Keratinocyte (primary cell): Measurements from ENCODE around the gene VPS52. TPM values are rescaled to one million over a fixed set of nuclear protein-coding genes. Genes with fewer than 3 reads are reported as not detected.

ENCODE experiments used
- DNase-seq: peaks from one replicate; pipeline ENCODE4 v3.0.0-alpha.2; 2011; ENCODE audit warnings: low read depth, missing footprints, low spot score
- FAIRE-seq: peaks from 2 replicates; lab custom pipeline; 2011; peaks lifted over from hg19 to GRCh38; lab: Jason Lieb, UNC
- H2AFZ ChIP-seq: 2 replicates; pipeline ENCODE4 v1.6.0; 2012; ENCODE audit warnings: low read length, control low read depth, inconsistent platforms; ENCODE audit not compliant: control insufficient read depth
- H3K27ac ChIP-seq: 2 replicates; pipeline ENCODE4 v1.5.1; 2011; ENCODE audit warnings: low read length; ENCODE audit not compliant: control insufficient read depth, insufficient read depth
- H3K27me3 ChIP-seq: 3 replicates; pipeline ENCODE4 v1.6.0; 2011; ENCODE audit warnings: low read length; ENCODE audit not compliant: control insufficient read depth, insufficient read depth; ENCODE audit errors: extremely low read depth
- H3K36me3 ChIP-seq, 2 experiments: 2 replicates in 1 of 2; 3 replicates in 1 of 2; pipeline ENCODE4 v1.5.1; 2011; ENCODE audit warnings: low read length in 2 of 2, mild to moderate bottlenecking in 1 of 2; ENCODE audit not compliant: control insufficient read depth in 2 of 2, insufficient read depth in 2 of 2; ENCODE audit errors: extremely low read depth in 1 of 2
- H3K4me1 ChIP-seq: 3 replicates; pipeline ENCODE4 v1.5.1; 2011; ENCODE audit warnings: low read length; ENCODE audit not compliant: control insufficient read depth, insufficient read depth; ENCODE audit errors: extremely low read depth
- H3K4me2 ChIP-seq: 3 replicates; pipeline ENCODE4 v1.6.0; 2011; ENCODE audit warnings: low read depth, low read length; ENCODE audit not compliant: control insufficient read depth, insufficient read depth; ENCODE audit errors: extremely low read depth
- H3K4me3 ChIP-seq, 3 experiments: fragments of 200-600 bp in 1 of 3; sonication (generic) in 1 of 3; 2 replicates in 2 of 3; 3 replicates in 1 of 3; pipeline ENCODE4 v1.5.1; 2011 to 2016; ENCODE audit warnings: low read length in 3 of 3, mild to moderate bottlenecking in 3 of 3, control low read depth in 2 of 3, inconsistent platforms in 1 of 3, low read depth in 1 of 3, mixed read lengths in 1 of 3, mixed run types in 1 of 3, moderate library complexity in 1 of 3; ENCODE audit not compliant: control insufficient read depth in 2 of 3, insufficient read depth in 2 of 3; ENCODE audit errors: extremely low read depth in 1 of 3
- H3K79me2 ChIP-seq: 2 replicates; pipeline ENCODE4 v1.6.0; 2012; ENCODE audit warnings: low read length; ENCODE audit not compliant: control insufficient read depth, insufficient read depth
- H3K9ac ChIP-seq: 3 replicates; pipeline ENCODE4 v1.6.0; 2011; ENCODE audit warnings: low read length; ENCODE audit not compliant: control insufficient read depth, insufficient read depth; ENCODE audit errors: extremely low read depth
- H3K9me1 ChIP-seq: 3 replicates; pipeline ENCODE4 v1.6.0; 2011; ENCODE audit warnings: low read length; ENCODE audit not compliant: control insufficient read depth, insufficient read depth; ENCODE audit errors: extremely low read depth
- H3K9me3 ChIP-seq: 2 replicates; pipeline ENCODE4 v1.5.1; 2012; ENCODE audit warnings: low read depth, low read length; ENCODE audit not compliant: control insufficient read depth
- H4K20me1 ChIP-seq: 3 replicates; pipeline ENCODE4 v1.6.0; 2011; ENCODE audit warnings: low read length; ENCODE audit not compliant: control insufficient read depth, insufficient read depth; ENCODE audit errors: extremely low read depth
- EZH2 ChIP-seq: IDR thresholded peaks from one replicate; pipeline ENCODE4 v1.6.1; 2012; ENCODE audit warnings: inconsistent platforms, mild to moderate bottlenecking, low read length, moderate library complexity
- dilution Hi-C: fragments of 300-500 bp; cut with MboI; formaldehyde crosslinking; loops from one replicate; pipeline ENCODE4 v1.7.0; 2020; ENCODE audit warnings: low sequenced_read_pairs; ENCODE audit not compliant: extremely low pct_ligation_motif_present
- polyA plus RNA-seq, 5 experiments: library from polyadenylated mRNA; depleted of rRNA in 3 of 5; stranded (reverse) in 3 of 5; stranded (forward) in 1 of 5; unstranded in 1 of 5; fragments of >200 nt; gene quantifications; 1 replicate in 1 of 5; 2 replicates in 3 of 5; 3 replicates in 1 of 5; pipeline versions ENCODE4 v1.2.1 to v1.2.3, GENCODE V29; 2011 to 2012; ENCODE audit warnings: missing spikeins in 2 of 5, low read depth in 1 of 5, low replicate concordance in 1 of 5
- TF ChIP-seq, protein P1 (sequence below), 3 experiments: IDR thresholded peaks in 1 of 3; conservative IDR thresholded peaks in 1 of 3; optimal IDR thresholded peaks in 1 of 3; 2 replicates in 2 of 3; 3 replicates in 1 of 3; pipeline versions ENCODE3 to v1.5.1; 2011; ENCODE audit warnings: low read length in 3 of 3, mild to moderate bottlenecking in 3 of 3, moderate library complexity in 2 of 3, control low read depth in 1 of 3, inconsistent platforms in 1 of 3; ENCODE audit not compliant: insufficient read depth in 2 of 3; ENCODE audit errors: extremely low read depth in 1 of 3

The VPS52 gene
- polyA plus RNA-seq, 1 donor (not counting 4 experiments of a cell fraction or from before 2014, with no cell fraction given): 36.2 TPM

DNA sequence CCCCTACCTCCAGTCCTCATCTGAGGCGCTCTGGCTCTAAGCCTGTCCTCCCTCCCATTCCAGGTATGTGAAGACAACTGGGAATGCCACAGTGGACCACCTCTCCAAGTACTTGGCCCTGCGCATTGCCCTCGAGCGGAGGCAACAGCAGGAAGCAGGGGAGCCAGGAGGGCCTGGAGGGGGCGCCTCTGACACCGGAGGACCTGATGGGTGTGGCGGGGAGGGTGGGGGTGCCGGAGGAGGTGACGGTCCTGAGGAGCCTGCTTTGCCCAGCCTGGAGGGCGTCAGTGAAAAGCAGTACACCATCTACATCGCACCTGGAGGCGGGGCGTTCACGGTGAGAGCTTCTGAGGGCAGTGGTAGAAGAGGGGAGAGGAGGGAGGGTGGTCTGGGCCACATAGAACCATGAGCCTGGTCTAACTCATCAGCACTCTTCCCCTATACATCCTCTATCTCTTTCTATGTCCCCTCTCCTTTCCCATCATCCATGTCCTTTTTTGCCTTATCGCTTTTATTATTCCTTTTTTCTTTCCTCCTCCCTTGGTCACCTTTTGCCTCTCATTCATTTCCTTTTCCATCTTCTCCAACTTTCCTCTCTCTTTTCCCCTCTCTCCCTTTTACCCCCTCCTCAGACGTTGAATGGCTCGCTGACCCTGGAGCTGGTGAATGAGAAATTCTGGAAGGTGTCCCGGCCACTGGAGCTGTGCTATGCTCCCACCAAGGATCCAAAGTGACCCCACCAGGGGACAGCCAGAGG is 59.8 kb downstream of the VPS52 start:
- DNase-seq: no peak
- no peak overlapping the region for H3K4me3 ChIP-seq
- H3K79me2 ChIP-seq: no peaks in the 10 kb centered on the region
- H3K4me1 ChIP-seq: peaks cover 22% of the 10 kb centered on the region
- H3K9me3 ChIP-seq: no peaks in the 10 kb centered on the region
- peaks cover 3 to 13% of the 10 kb centered on the region in 2 experiments for H3K36me3 ChIP-seq
- dilution Hi-C loops: no loop called here
- H3K4me2 ChIP-seq: no peak overlapping the region
- H3K27ac ChIP-seq: no peak overlapping the region
- no peaks in the 10 kb centered on the region for H3K9me1 ChIP-seq
- FAIRE-seq: no peak
- no peak for TF ChIP-seq EZH2
- TF ChIP-seq, protein P1, sequence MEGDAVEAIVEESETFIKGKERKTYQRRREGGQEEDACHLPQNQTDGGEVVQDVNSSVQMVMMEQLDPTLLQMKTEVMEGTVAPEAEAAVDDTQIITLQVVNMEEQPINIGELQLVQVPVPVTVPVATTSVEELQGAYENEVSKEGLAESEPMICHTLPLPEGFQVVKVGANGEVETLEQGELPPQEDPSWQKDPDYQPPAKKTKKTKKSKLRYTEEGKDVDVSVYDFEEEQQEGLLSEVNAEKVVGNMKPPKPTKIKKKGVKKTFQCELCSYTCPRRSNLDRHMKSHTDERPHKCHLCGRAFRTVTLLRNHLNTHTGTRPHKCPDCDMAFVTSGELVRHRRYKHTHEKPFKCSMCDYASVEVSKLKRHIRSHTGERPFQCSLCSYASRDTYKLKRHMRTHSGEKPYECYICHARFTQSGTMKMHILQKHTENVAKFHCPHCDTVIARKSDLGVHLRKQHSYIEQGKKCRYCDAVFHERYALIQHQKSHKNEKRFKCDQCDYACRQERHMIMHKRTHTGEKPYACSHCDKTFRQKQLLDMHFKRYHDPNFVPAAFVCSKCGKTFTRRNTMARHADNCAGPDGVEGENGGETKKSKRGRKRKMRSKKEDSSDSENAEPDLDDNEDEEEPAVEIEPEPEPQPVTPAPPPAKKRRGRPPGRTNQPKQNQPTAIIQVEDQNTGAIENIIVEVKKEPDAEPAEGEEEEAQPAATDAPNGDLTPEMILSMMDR (optimal IDR thresholded peaks at IDR 0.05 in 1 of 3, IDR thresholded peaks at IDR 0.05 in 1 of 3, conservative IDR thresholded peaks at IDR 0.05 in 1 of 3; ENCODE audit: extremely low read depth in 1 of 3, insufficient read depth in 2 of 3, low read length in 3 of 3): no peak
- H4K20me1 ChIP-seq: no peaks in the 10 kb centered on the region
- no peaks in the 10 kb centered on the region for H3K27me3 ChIP-seq
- H2AFZ ChIP-seq: no peak overlapping the region
- H3K9ac ChIP-seq: no peak overlapping the region

- Histone ChIP-seq H3K27ac (no peak overlapping the region), H3K9ac (no peak overlapping the region), H3K9me1 (no peaks in the 10 kb centered on the region), H3K9me3 (no peaks in the 10 kb centered on the region), H3K4me1 (peaks cover 29% of the 10 kb centered on the region), H3K4me2 (no peak overlapping the region), H3K27me3 (no peaks in the 10 kb centered on the region), H3K36me3 (peaks cover 3 to 13% of the 10 kb centered on the region in 2 experiments), H4K20me1 (no peaks in the 10 kb centered on the region), H2AFZ (no peak overlapping the region), H3K79me2 (no peaks in the 10 kb centered on the region), H3K4me3 (no peak overlapping the region)
- DNase-seq (no peak), FAIRE-seq (no peak)
- dilution Hi-C loops: no loop called here
- no peak for TF ChIP-seq EZH2
- TF ChIP-seq, protein P1 (optimal IDR thresholded peaks at IDR 0.05 in 1 of 3, IDR thresholded peaks at IDR 0.05 in 1 of 3, conservative IDR thresholded peaks at IDR 0.05 in 1 of 3; ENCODE audit: extremely low read depth in 1 of 3, insufficient read depth in 2 of 3, low read length in 3 of 3): no peak
Measured at GRCh38 chr6:33211136-33211535, 60.5 kb downstream of the VPS52 start.
